Measurements from ENCODE around the gene GNRH2.

The GNRH2 gene

DNA sequence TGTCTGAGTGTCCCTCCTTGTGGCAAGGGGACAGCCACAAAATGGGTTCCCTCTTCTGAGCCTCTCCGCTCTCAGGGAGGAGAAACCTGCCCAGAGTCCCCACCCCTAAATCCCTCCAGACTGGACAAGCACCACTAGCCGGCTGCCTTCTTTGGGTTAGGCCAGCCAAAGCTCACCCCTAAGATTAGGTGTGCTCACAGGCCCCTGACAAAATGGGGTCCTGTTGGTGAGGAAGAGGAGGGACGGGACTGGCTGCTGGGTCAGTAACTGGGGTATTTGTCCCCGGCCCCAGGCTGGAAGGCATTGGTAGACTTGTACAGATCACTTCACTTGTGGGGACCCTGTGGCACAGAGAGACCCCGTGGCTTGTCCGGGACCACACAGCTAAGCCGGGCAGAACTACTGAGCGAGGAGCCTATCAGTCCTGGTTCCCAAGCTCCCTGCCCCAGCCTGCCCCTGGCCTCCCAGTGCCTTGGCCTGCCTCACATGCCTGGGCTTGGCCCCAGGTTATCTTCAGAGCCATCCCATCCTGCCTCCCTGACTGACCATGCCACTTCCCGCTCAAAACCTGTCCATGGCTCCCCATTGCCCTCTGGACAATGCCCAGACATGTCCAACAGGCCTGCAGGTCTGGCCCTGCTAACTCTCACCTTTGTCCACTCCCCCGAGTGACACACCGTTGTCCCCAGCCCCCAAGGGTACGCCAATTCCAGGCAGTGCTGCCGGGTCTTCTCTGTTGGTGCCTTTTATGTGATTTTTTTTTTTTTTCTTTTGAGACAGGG lies 51.6 kb downstream of the GNRH2 start:
- TF ChIP-seq CTCF (IDR thresholded peaks at IDR 0.05), result no peak
- H3K27ac ChIP-seq, result no peak overlapping the region
- H3K4me3 ChIP-seq, result no peak overlapping the region
- DNase-seq (ENCODE audit: low spot score), result no peak

Measured in coronary artery (tissue), 2 donors.